Measurements from ENCODE around the gene CCR3.

CCR3 gene

GRCh38 chr3:46298871-46299607 is 56.8 kb downstream of the CCR3 start:
- no peak for DNase-seq (ENCODE audit: low spot score)

- no peak for DNase-seq (ENCODE audit: low spot score)
Observed at GRCh38 chr3:46299608-46300460, 57.6 kb downstream of the CCR3 start.

DNA sequence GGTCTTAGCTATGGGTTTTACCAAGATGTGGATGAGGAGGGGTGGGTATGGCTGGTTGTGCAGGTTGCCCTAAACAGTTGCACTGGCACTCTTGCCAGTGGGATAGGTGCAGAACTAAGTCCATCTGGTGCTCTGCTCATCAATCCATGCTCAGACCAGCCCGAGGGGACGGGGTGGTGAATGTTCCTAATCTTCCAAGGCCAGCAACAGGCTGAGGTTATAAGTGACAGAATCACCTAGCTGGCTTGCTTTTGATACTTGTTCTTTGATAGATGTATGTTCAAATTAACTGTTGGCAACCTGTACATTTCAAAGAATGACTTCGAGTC is 58.2 kb downstream of the CCR3 start:
- DNase-seq (ENCODE audit: low spot score), result no peak

- DNase-seq (ENCODE audit: low spot score), result no peak
Observed at GRCh38 chr3:46301122-46301835, 59.0 kb downstream of the CCR3 start.

GRCh38 chr3:46303240-46303639 is 61.0 kb downstream of the CCR3 start:
- DNase-seq (ENCODE audit: low spot score), result no peak

GRCh38 chr3:46304739-46305138 is 62.5 kb downstream of the CCR3 start:
- no peak for DNase-seq (ENCODE audit: low spot score)

GRCh38 chr3:46312991-46313390 is 70.7 kb downstream of the CCR3 start:
- no peak for DNase-seq (ENCODE audit: low spot score)

DNA sequence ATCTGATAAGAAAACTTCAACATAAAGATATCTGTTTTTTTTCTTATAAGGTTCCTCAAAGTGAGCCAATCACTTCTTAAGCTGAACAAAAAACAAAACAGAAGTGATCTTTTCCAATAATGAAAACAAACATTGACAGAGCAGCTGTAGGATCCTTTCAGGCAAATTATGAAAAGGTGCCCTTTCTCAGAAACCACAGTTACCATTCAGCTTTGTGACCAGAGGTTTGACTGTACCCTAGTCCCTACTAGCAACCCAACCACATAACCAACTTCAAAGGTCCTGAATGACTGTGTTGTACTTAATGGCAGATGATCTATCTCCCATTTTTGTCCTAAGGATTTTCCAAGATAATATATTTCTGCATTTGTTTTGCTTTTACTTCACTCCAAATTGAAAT is 72.3 kb downstream of the CCR3 start:
- no peak for DNase-seq (ENCODE audit: low spot score)

DNA sequence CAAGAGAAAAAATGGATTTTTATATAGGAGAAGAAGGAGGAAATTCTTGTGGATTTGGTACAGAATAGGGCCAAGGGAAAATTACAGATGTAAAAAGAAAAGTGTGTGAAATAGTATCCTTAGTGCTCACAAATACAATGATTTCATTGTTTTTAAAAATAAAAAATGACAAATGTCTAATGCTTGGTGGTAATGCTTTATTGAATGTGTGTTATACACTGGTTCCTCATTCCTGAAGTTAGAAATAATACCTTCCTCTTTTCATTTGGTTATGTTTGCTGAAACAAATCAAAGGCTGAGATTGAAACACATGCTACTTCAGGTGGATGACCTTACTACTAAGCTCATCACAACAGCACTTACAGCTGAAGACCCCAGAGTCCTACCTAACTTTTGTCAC is 73.9 kb downstream of the CCR3 start:
- no peak for DNase-seq (ENCODE audit: low spot score)
